A549 (cell line): ENCODE measurements around the gene GNPDA1. TPM values are rescaled to one million over a fixed set of nuclear protein-coding genes. Genes with fewer than 3 reads are reported as not detected.

Experiments used
- ATAC-seq, 2 experiments: fragments of 200-7000 bp in 1 of 2; fragments of >200 bp in 1 of 2; cut with Nextera tagmentation in 1 of 2; cut with Tn5 transposase in 1 of 2; 3 replicates each; pipeline versions ENCODE4 v1.8.0 to v1.9.1; 2018 to 2020; ENCODE audit warnings: mild to moderate bottlenecking in 1 of 2, moderate library complexity in 1 of 2
- CTCF ChIA-PET: fragments of 300-600 bp; sonication (Branson Sonifier 250); formaldehyde crosslinking; extraction: SDS; loops from one replicate; lab custom pipeline; 2021; ENCODE audit warnings: antibody characterized with exemption, inconsistent platforms; lab: Yijun Ruan, JAX
- POLR2A ChIA-PET: fragments of 350-600 bp; formaldehyde crosslinking; extraction: SDS; loops from one replicate; lab custom pipeline; 2021; ENCODE audit warnings: antibody characterized with exemption, inconsistent platforms; lab: Yijun Ruan, JAX
- DNase-seq, 2 experiments: peaks; one replicate each; pipeline versions ENCODE4 v3.0.0 to v3.0.0-alpha.2; 2011 to 2016; ENCODE audit warnings: low read depth in 1 of 2, low spot score in 1 of 2
- FAIRE-seq: peaks from 2 replicates; lab custom pipeline; 2011; peaks lifted over from hg19 to GRCh38; lab: Jason Lieb, UNC
- H3K27ac ChIP-seq, 2 experiments: fragments of >200 bp; sonication (Bioruptor Twin); formaldehyde crosslinking; 3 replicates each; pipeline ENCODE4 v1.5.1; 2016 to 2017
- H3K4me1 ChIP-seq: fragments of >200 bp; sonication (Bioruptor Twin); formaldehyde crosslinking; 3 replicates; pipeline ENCODE4 v1.6.1; 2016
- H3K4me2 ChIP-seq: fragments of >200 bp; sonication (Bioruptor Twin); formaldehyde crosslinking; 3 replicates; pipeline ENCODE4 v1.6.1; 2016
- H3K4me3 ChIP-seq: fragments of >200 bp; sonication (Bioruptor Twin); formaldehyde crosslinking; 3 replicates; pipeline ENCODE4 v1.5.1; 2016
- H3K9me3 ChIP-seq: fragments of >200 bp; sonication (Bioruptor Twin); formaldehyde crosslinking; 3 replicates; pipeline ENCODE4 v1.6.1; 2016
- BHLHE40 ChIP-seq: IDR thresholded peaks from 2 replicates; pipeline ENCODE4 v1.6.1; 2012; ENCODE audit warnings: low read depth, low read length, inconsistent platforms
- CBX2 ChIP-seq: fragments of 200-600 bp; sonication (generic); IDR thresholded peaks from 2 replicates; pipeline ENCODE4 v1.6.1; 2016; ENCODE audit warnings: low read depth, mild to moderate bottlenecking, borderline replicate concordance
- CHD4 ChIP-seq: fragments of 200-600 bp; sonication (generic); IDR thresholded peaks from 2 replicates; pipeline ENCODE4 v1.6.1; 2016; ENCODE audit warnings: antibody characterized with exemption, mild to moderate bottlenecking, borderline replicate concordance
- EHF ChIP-seq: fragments of 250-450 bp; sonication (Bioruptor Pico); IDR thresholded peaks from 2 replicates; pipeline ENCODE4 v1.5.0; 2020; ENCODE audit warnings: mild to moderate bottlenecking
- EHMT2 ChIP-seq: fragments of 200-600 bp; sonication (generic); IDR thresholded peaks from 2 replicates; pipeline ENCODE4 v1.6.1; 2016; ENCODE audit warnings: antibody characterized with exemption, low read depth, mild to moderate bottlenecking, moderate library complexity
- EP300 ChIP-seq, 2 experiments: fragments of >200 bp; sonication (Bioruptor Twin); formaldehyde crosslinking; IDR thresholded peaks; 2 replicates in 1 of 2; 3 replicates in 1 of 2; pipeline ENCODE4 v1.6.1; 2016 to 2017
- GATA3 ChIP-seq: IDR thresholded peaks from 2 replicates; pipeline ENCODE4 v1.6.1; 2012; ENCODE audit warnings: borderline replicate concordance
- HDAC2 ChIP-seq: fragments of 200-600 bp; sonication (generic); IDR thresholded peaks from 2 replicates; pipeline ENCODE4 v1.6.1; 2016
- HOXA7 ChIP-seq: fragments of 250-450 bp; sonication (Bioruptor Pico); IDR thresholded peaks from 2 replicates; pipeline ENCODE4 v1.5.0; 2020; ENCODE audit warnings: mild to moderate bottlenecking, moderate library complexity
- HOXB13 ChIP-seq: fragments of 250-450 bp; sonication (Bioruptor Pico); IDR thresholded peaks from 2 replicates; pipeline ENCODE4 v1.5.0; 2020; ENCODE audit warnings: low read depth, mild to moderate bottlenecking, moderate library complexity
- HOXB5 ChIP-seq: fragments of 250-450 bp; sonication (Bioruptor Pico); IDR thresholded peaks from 2 replicates; pipeline ENCODE4 v1.5.0; 2020; ENCODE audit warnings: mild to moderate bottlenecking, moderate library complexity
- JUNB ChIP-seq: fragments of >200 bp; sonication (Bioruptor Twin); formaldehyde crosslinking; IDR thresholded peaks from 2 replicates; pipeline ENCODE4 v1.6.1; 2016
- MAX ChIP-seq: IDR thresholded peaks from 2 replicates; pipeline ENCODE4 v1.6.1; 2012
- MAZ ChIP-seq: fragments of 150-350 bp; IDR thresholded peaks from 2 replicates; pipeline ENCODE4 v1.6.1; 2014; ENCODE audit warnings: antibody characterized with exemption, low read depth, low read length, borderline replicate concordance
- PHF8 ChIP-seq: fragments of 200-600 bp; sonication (generic); IDR thresholded peaks from 2 replicates; pipeline ENCODE4 v1.6.1; 2016; ENCODE audit warnings: low read depth, mild to moderate bottlenecking, antibody characterized with exemption, moderate library complexity, borderline replicate concordance
- POLR2AphosphoS2 ChIP-seq: conservative IDR thresholded peaks from 2 replicates; pipeline ENCODE4 v1.6.1; 2012; ENCODE audit warnings: low read length, improper control_type of control experiment, inconsistent platforms
- RAD21 ChIP-seq, 2 experiments: fragments of >200 bp in 1 of 2; sonication (Bioruptor Twin) in 1 of 2; formaldehyde crosslinking in 1 of 2; IDR thresholded peaks in 1 of 2; conservative IDR thresholded peaks in 1 of 2; 2 replicates in 1 of 2; 3 replicates in 1 of 2; pipeline ENCODE4 v1.6.1; 2012 to 2018; ENCODE audit warnings: inconsistent platforms in 1 of 2
- RFX5 ChIP-seq: fragments of 450-650 bp; IDR thresholded peaks from 2 replicates; pipeline ENCODE4 v1.7.1; 2014; ENCODE audit warnings: antibody characterized with exemption, mild to moderate bottlenecking, moderate library complexity
- SMC3 ChIP-seq: fragments of >200 bp; sonication (Bioruptor Twin); formaldehyde crosslinking; IDR thresholded peaks from 3 replicates; pipeline ENCODE4 v1.6.1; 2018; ENCODE audit warnings: inconsistent platforms
- USF2 ChIP-seq: fragments of 450-650 bp; IDR thresholded peaks from 2 replicates; pipeline ENCODE4 v1.6.1; 2014; ENCODE audit warnings: antibody characterized with exemption
- ZFP36 ChIP-seq: fragments of 450-650 bp; IDR thresholded peaks from 2 replicates; pipeline ENCODE4 v1.6.1; 2014; ENCODE audit warnings: borderline replicate concordance; ENCODE audit not compliant: partially characterized antibody
- WGBS: methylation state at CpG from one replicate; pipeline ENCODE4 v1.1.6; 2017; ENCODE audit errors: missing lambda C conversion rate; 5-methylcytosine and 5-hydroxymethylcytosine counted together
- polyA plus RNA-seq, 4 experiments: library from polyadenylated mRNA; depleted of rRNA in 3 of 4; stranded (reverse); fragments of >200 nt; fragmentation: RNase III in 1 of 4; extraction: RNeasy Plus Mini Kit Qiagen cat#74134 plus additional on column Dnase treatment in 1 of 4; gene quantifications; 2 replicates in 3 of 4; 3 replicates in 1 of 4; pipeline ENCODE4 v1.2.3, GENCODE V29; 2011 to 2017
- TF ChIP-seq, protein P1 (sequence below): fragments of >200 bp; sonication (Bioruptor Twin); formaldehyde crosslinking; IDR thresholded peaks from 3 replicates; pipeline ENCODE4 v1.5.1; 2016
- TF ChIP-seq, protein P2 (sequence below): fragments of 250-450 bp; sonication (Bioruptor Pico); IDR thresholded peaks from 2 replicates; pipeline ENCODE4 v1.5.0; 2021; ENCODE audit warnings: mild to moderate bottlenecking, moderate library complexity, borderline replicate concordance
- TF ChIP-seq, protein P3 (sequence below): fragments of >200 bp; sonication (Bioruptor Twin); formaldehyde crosslinking; IDR thresholded peaks from 2 replicates; pipeline ENCODE4 v1.6.1; 2016

Gene GNPDA1
- polyA plus RNA-seq, 2 of the 4 experiments (the other 2 are of a cell fraction) = 17.1 to 53.2 TPM

- no peak overlapping the region for H3K4me3 ChIP-seq
- peak overlapping the region; percentile 15 to 67; a peak in 5 of 6 replicates for H3K27ac ChIP-seq
- FAIRE-seq = no peak
- no peak for TF ChIP-seq ZFP36
- no peak for TF ChIP-seq HDAC2
- TF ChIP-seq, protein P1, sequence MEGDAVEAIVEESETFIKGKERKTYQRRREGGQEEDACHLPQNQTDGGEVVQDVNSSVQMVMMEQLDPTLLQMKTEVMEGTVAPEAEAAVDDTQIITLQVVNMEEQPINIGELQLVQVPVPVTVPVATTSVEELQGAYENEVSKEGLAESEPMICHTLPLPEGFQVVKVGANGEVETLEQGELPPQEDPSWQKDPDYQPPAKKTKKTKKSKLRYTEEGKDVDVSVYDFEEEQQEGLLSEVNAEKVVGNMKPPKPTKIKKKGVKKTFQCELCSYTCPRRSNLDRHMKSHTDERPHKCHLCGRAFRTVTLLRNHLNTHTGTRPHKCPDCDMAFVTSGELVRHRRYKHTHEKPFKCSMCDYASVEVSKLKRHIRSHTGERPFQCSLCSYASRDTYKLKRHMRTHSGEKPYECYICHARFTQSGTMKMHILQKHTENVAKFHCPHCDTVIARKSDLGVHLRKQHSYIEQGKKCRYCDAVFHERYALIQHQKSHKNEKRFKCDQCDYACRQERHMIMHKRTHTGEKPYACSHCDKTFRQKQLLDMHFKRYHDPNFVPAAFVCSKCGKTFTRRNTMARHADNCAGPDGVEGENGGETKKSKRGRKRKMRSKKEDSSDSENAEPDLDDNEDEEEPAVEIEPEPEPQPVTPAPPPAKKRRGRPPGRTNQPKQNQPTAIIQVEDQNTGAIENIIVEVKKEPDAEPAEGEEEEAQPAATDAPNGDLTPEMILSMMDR = peak; percentile 94
- TF ChIP-seq SMC3 = peak; percentile 93
- TF ChIP-seq RAD21 (conservative IDR thresholded peaks at IDR 0.05 in 1 of 2, IDR thresholded peaks at IDR 0.05 in 1 of 2) = peak; percentile 81 to 88
- no peak for TF ChIP-seq JUNB
- TF ChIP-seq, all 56 proteins: peak for 3
- CTCF ChIA-PET = interaction anchor here (0.6 to 17.2 kb wide), 85 partner anchors 10 to 550 kb away, joined by 3 to 325 read pairs (median 5); partner anchors contain the start of genes ARAP3, DELE1, DIAPH1 and GNPDA1
- ATAC-seq (peak; percentile 88 to 97), DNase-seq (peak; percentile 79 to 92)
- Histone ChIP-seq H3K4me1 (0 out of 3 replicates have a peak, but pooled peaks cover 4% of the 10 kb centered on the region), H3K9me3 (no peaks in the 10 kb centered on the region), H3K4me2 (peak overlapping the region; percentile 65)
- POLR2A ChIA-PET = interaction anchor here (1.0 to 1.5 kb wide), 3 partner anchors 8 to 269 kb away, joined by 4 to 9 read pairs (median 9); partner anchors contain the start of genes DELE1 and RNF14
- 24% methylated on average over 14 of the region's 14 CpGs for WGBS
Observed at GRCh38 chr5:141960449-141961323, 52.1 kb downstream of the GNPDA1 start.

- POLR2A ChIA-PET = interaction anchor here (1.0 to 1.5 kb wide), 3 partner anchors 9 to 268 kb away, joined by 4 to 9 read pairs (median 9); partner anchors contain the start of genes DELE1 and RNF14
Observed at GRCh38 chr5:141960018-141960417, 52.8 kb downstream of the GNPDA1 start.

DNA sequence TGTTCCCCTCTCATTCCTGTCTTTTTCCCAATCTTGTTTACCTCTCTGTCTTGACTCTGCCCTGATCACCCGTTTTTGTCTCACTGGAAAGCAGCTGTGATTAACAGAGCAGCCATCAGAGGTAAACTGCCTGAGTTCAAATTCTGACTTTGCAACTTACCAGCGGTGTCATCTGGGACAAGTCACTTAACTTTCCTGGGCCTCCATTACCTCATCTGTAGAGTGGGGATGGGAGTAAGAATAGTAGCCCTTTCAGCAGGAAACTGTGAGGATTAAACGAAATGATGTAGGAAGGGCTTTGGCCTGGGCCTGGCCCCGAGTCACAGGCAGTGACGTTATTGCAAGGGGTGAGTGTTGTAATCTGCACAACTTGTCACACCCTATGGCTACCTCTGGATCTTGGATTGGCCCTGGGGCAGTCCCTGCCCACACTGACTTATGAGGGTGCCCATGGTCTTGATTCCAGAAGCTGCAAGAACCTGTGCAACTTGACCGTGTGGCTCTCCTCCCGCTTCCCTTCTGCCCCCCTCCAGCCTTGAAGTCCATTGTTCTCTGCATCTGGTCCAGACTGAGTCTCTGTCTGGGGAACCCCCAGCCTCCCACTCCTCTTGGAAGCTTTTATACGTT is 54.2 kb downstream of the GNPDA1 start:
- Histone ChIP-seq H3K9me3 (no peaks in the 10 kb centered on the region), H3K27ac (no peak overlapping the region), H3K4me1 (0 out of 3 replicates have a peak, but pooled peaks cover 4% of the 10 kb centered on the region), H3K4me2 (no peak overlapping the region), H3K4me3 (no peak overlapping the region)
- FAIRE-seq (no peak), DNase-seq (no peak), ATAC-seq (no peak)
- CTCF ChIA-PET = interaction anchor here (0.5 to 17.2 kb wide), 10 partner anchors 10 to 293 kb away, joined by 3 to 325 read pairs (median 38); partner anchors contain the start of genes PCDH1 and RNF14
- POLR2A ChIA-PET = interaction anchor here (1.1 kb wide), 1 partner anchor 35 kb away, joined by 3 read pairs; the partner anchor contains the start of gene DELE1
- 56% methylated on average over 8 of the region's 8 CpGs for WGBS
- TF ChIP-seq CHD4 = no peak
- no peak for TF ChIP-seq EHF (CRISPR knock-in tag)
- no peak for TF ChIP-seq PHF8
- no peak for TF ChIP-seq HOXA7
- TF ChIP-seq HOXB13 (CRISPR knock-in tag) = no peak
- TF ChIP-seq, protein P2, sequence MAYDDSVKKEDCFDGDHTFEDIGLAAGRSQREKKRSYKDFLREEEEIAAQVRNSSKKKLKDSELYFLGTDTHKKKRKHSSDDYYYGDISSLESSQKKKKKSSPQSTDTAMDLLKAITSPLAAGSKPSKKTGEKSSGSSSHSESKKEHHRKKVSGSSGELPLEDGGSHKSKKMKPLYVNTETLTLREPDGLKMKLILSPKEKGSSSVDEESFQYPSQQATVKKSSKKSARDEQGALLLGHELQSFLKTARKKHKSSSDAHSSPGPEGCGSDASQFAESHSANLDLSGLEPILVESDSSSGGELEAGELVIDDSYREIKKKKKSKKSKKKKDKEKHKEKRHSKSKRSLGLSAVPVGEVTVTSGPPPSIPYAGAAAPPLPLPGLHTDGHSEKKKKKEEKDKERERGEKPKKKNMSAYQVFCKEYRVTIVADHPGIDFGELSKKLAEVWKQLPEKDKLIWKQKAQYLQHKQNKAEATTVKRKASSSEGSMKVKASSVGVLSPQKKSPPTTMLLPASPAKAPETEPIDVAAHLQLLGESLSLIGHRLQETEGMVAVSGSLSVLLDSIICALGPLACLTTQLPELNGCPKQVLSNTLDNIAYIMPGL (CRISPR knock-in tag) = no peak
- TF ChIP-seq HOXB5 (CRISPR knock-in tag) = no peak
- TF ChIP-seq, protein P3, sequence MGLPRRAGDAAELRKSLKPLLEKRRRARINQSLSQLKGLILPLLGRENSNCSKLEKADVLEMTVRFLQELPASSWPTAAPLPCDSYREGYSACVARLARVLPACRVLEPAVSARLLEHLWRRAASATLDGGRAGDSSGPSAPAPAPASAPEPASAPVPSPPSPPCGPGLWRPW = no peak
- TF ChIP-seq RFX5 = no peak
- TF ChIP-seq EHMT2 = no peak
- TF ChIP-seq MAZ = no peak
- no peak for TF ChIP-seq CBX2
- TF ChIP-seq BHLHE40 = no peak
- TF ChIP-seq GATA3 = no peak
- TF ChIP-seq EP300 (IDR thresholded peaks at IDR 0.05) = no peak
- TF ChIP-seq MAX = no peak
- no peak for TF ChIP-seq POLR2AphosphoS2

More at GRCh38 chr5:141960018-141960417, 52.8 kb downstream of the GNPDA1 start:
- WGBS = 67% methylated on average over 10 of the region's 10 CpGs
- H3K9me3 ChIP-seq = no peaks in the 10 kb centered on the region
- H3K4me3 ChIP-seq = no peak overlapping the region
- DNase-seq (no peak), ATAC-seq (peak; percentile 60 to 68; a peak in 4 of 6 replicates), FAIRE-seq (no peak)
- H3K27ac ChIP-seq = no peak overlapping the region
- CTCF ChIA-PET = interaction anchor here (0.7 to 17.2 kb wide), 72 partner anchors 11 to 366 kb away, joined by 3 to 325 read pairs (median 6); partner anchors contain the start of genes ARAP3, DELE1, HDAC3 and PCDH1
- H3K4me2 ChIP-seq = no peak overlapping the region
- H3K4me1 ChIP-seq = 0 out of 3 replicates have a peak, but pooled peaks cover 4% of the 10 kb centered on the region
- TF ChIP-seq USF2 = 0 out of 2 replicates have a peak, but pooled peaks have one; percentile 7
- TF ChIP-seq HDAC2 = no peak
